Stomach (tissue), 4 donors: ENCODE data around the gene C19orf25.

Experiments
- CTCF ChIP-seq, 7 experiments: fragments of 450-650 bp in 4 of 7; fragments of 200-600 bp in 3 of 7; sonication (generic) in 3 of 7; IDR thresholded peaks; one replicate each; pipeline ENCODE4 v1.5.1; 2016 to 2019; ENCODE audit warnings: antibody characterized with exemption in 7 of 7, control low read depth in 2 of 7, mild to moderate bottlenecking in 1 of 7
- POLR2A ChIP-seq, 4 donors: fragments of 450-650 bp; IDR thresholded peaks; one replicate each; pipeline ENCODE4 v1.6.1; 2016; ENCODE audit warnings: antibody characterized with exemption in 4 of 4, control low read depth in 2 of 4, mild to moderate bottlenecking in 1 of 4, moderate library complexity in 1 of 4
- POLR2AphosphoS5 ChIP-seq, 3 donors: sonication (generic); formaldehyde crosslinking; IDR thresholded peaks; one replicate each; pipeline ENCODE4 v1.6.1; 2016; ENCODE audit warnings: antibody characterized with exemption in 3 of 3

- TF ChIP-seq POLR2A (IDR thresholded peaks at IDR 0.05): no peak
- no peak for TF ChIP-seq CTCF (IDR thresholded peaks at IDR 0.05)
- TF ChIP-seq POLR2AphosphoS5 (IDR thresholded peaks at IDR 0.05): no peak
These were observed 45.0 kb downstream of the C19orf25 start for GRCh38 chr19:1434040-1434366.
